CD4-positive, alpha-beta T cell treated with Interleukin-10 for 1 hour (primary cell): ENCODE measurements around the gene SLAIN1.

Experiments used
- DNase-seq: peaks from one replicate; pipeline ENCODE4 v3.0.0-alpha.2; 2020

Gene SLAIN1

GRCh38 chr13:77752512-77753069 lies 55.1 kb downstream of the SLAIN1 start:
- no peak for DNase-seq

GRCh38 chr13:77760893-77761292 lies 63.4 kb downstream of the SLAIN1 start:
- no peak for DNase-seq

GRCh38 chr13:77767413-77767812 lies 69.9 kb downstream of the SLAIN1 start:
- no peak for DNase-seq

- DNase-seq = no peak
Measured at GRCh38 chr13:77774181-77774580, 76.7 kb downstream of the SLAIN1 start.

DNA sequence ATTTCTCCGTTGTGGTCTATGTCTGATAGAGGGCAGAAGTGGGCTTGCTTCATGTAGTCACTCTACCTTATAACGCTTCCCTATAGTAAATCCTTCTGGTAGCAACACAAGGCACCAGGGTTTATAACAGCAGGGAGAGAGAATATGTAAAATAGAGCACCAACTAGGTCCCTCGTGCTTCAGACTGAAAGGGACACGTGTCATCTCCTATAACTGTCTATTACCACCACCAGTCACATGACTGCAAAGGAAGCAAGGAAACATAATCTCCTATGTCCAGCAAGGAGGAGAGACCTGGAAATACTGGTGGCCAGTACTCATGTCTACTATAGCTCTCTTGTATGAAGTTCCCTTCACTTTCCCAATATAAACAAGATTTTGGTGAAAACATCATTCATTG lies 79.2 kb downstream of the SLAIN1 start:
- no peak for DNase-seq

- DNase-seq = peak; percentile 47
Measured at GRCh38 chr13:77779552-77780272, 82.2 kb downstream of the SLAIN1 start.

DNA sequence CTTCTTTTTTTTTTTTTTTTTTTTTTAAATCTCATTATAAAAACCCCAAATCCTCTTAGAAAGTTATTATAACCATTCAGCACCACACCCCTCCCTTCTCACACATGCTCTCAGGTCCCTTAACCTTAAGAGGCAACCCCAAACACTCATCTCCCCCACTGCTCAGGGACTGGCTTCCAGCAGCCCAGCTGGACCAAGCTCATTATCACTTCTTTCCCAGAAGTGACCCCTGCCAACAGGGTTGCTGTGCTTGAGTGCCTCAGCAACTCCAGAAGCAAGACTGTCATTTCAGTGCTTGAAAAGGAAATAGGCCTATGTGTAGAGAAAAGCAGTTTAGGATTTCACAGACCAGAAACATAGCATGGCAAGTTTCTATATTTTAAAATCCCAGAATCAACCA lies 84.3 kb downstream of the SLAIN1 start:
- DNase-seq = no peak

- DNase-seq = no peak
Measured at GRCh38 chr13:77784515-77784914, 87.0 kb downstream of the SLAIN1 start.

GRCh38 chr13:77786695-77787287 lies 89.3 kb downstream of the SLAIN1 start:
- DNase-seq = no peak

GRCh38 chr13:77789376-77789775 lies 91.9 kb downstream of the SLAIN1 start:
- DNase-seq = no peak

GRCh38 chr13:77800219-77800618 lies 102.7 kb downstream of the SLAIN1 start:
- DNase-seq = no peak

DNA sequence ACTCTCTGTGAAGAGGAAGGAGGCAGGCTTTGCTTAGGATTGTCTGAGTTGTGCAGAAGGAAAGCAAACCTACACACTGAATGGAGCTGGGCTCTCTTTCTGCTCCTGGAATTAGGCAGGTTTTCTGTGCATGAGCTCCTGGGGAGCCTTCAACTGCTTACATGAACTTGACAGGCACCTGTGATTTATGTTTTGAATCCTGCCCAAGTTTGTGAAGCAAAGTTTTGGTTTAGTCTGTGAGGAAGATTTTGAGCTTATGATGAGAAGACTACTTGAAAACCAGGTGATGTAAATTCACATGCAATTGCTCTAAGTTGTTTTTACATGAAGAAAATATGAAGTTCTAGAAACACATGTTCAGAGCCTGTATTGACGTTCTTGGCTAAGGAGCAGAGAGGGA lies 109.0 kb downstream of the SLAIN1 start:
- no peak for DNase-seq

DNA sequence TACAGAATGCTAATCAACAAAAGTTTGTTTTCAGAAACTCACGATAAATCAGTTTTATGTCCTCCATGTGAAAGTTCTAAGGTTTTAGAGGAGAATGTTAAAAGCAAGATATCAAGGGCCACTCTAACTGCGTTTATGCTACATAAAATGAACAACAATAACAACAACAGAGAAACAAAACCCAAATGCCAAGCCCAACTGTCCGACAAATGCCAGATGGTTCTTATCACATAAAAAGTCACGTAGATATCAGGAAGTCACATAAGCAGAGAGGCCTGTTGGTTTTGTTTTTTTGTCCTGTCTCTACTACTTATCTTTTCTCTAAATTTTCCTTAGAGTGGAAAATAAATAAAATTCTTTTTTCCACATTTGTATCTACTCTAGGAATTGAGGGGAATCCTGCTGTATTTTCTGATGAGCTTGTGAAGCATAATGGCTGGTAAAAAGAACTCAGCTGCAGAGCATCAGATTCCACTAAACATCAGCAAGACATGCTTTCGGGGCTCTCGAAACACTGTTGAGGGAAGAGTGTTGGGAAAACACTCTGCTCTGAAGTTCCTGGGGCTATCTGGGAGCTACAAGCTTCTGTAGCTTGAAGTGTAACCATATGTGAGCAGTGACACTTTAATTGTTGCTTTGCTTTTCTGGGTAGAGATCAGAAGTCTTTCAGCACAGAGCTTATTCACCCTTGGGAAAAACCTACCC lies 110.1 kb downstream of the SLAIN1 start:
- DNase-seq = no peak

GRCh38 chr13:77810430-77810829 lies 112.9 kb downstream of the SLAIN1 start:
- DNase-seq = no peak

- no peak for DNase-seq
Measured at GRCh38 chr13:77810878-77811277, 113.4 kb downstream of the SLAIN1 start.

DNA sequence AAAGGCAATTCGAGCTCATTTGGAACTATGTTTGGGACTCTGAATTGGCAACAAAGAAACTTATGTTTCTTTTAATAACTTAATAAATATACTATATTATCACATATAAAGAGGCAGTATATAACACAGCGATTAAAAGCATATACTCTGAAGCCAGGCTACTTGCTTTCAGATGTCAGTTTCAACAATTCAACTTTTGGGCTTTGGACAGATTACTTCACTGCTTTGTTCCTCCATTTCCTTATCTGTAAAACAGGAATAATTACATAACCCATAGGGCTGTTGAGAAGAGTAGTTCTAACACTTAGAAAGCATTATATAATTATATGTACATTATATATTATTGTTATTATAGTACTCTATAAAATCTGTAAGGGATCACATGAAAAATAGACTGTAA lies 113.9 kb downstream of the SLAIN1 start:
- DNase-seq = no peak

- no peak for DNase-seq
Measured at GRCh38 chr13:77811981-77812380, 114.5 kb downstream of the SLAIN1 start.
